Measurements from ENCODE around the gene CECR2.
"Not testable (repeated sequence)": the region's sequence is repeated elsewhere in the genome, so short reads cannot be mapped to it uniquely, and the experiment has no call there.

Gene CECR2

GRCh38 chr22:17402293-17402692, 33.0 kb downstream of the CECR2 start:
- Mint-ChIP-seq H3K36me3 (no peaks in the 10 kb centered on the region), H3K4me1 (no peaks in the 10 kb centered on the region), H3K9me3 (no peaks in the 10 kb centered on the region), H3K27me3 (no peaks in the 10 kb centered on the region), H3K4me3 (no peak overlapping the region), H3K27ac (no peak overlapping the region)
- CTCF ChIA-PET = no interaction called here
- no peak for DNase-seq

GRCh38 chr22:17403906-17404305, 34.6 kb downstream of the CECR2 start:
- DNase-seq = no peak
- H3K9me3 Mint-ChIP-seq = no peaks in the 10 kb centered on the region
- H3K36me3 Mint-ChIP-seq = no peaks in the 10 kb centered on the region
- no peak overlapping the region for H3K4me3 Mint-ChIP-seq
- no peaks in the 10 kb centered on the region for H3K27me3 Mint-ChIP-seq
- H3K4me1 Mint-ChIP-seq = no peaks in the 10 kb centered on the region
- no peak overlapping the region for H3K27ac Mint-ChIP-seq
- CTCF ChIA-PET = no interaction called here

DNA sequence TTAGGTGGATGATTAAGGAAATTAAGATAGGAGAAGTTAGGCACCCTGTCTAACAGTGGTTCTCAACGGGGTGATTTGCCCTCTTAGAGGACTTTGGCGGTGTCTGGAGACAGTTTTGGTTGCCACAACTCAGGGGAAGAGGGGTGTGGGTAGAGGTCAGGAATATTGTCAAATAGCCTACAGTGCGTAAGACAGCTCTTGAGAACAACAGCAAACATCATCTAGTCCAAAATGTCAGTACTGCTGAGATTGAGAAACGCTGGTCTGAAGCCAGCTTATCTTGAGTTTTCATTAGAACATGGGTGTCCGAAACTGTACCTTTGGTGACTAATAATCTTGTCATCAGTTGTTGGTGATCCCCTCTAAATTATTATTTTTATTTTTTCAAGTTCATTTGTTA, 38.4 kb downstream of the CECR2 start:
- CTCF ChIA-PET = no interaction called here
- H3K27me3 Mint-ChIP-seq = no peaks in the 10 kb centered on the region
- no peaks in the 10 kb centered on the region for H3K4me1 Mint-ChIP-seq
- no peak overlapping the region for H3K27ac Mint-ChIP-seq
- no peak for DNase-seq
- H3K9me3 Mint-ChIP-seq = no peaks in the 10 kb centered on the region
- no peaks in the 10 kb centered on the region for H3K36me3 Mint-ChIP-seq
- H3K4me3 Mint-ChIP-seq = no peak overlapping the region

DNA sequence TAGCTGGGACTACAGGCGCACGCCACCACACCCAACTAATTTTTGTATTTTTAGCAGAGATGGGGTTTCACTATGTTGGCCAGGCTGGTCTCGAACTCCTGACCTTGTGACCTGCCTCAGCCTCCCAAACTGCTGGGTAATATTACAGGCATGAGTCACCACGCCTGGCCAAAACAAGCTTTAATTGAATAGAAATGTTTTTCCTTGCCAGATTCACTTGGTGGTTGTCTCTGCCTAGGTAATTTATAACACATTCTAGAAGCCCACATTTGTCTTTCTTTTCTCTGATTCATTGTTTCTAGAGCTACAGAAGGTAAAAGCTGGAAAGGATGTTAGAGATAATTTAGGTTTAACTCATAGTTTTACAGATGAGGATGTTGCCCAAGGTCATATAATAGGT, 41.3 kb downstream of the CECR2 start:
- DNase-seq = no peak
- H3K4me3 Mint-ChIP-seq = no peak overlapping the region
- no peaks in the 10 kb centered on the region for H3K27me3 Mint-ChIP-seq
- H3K4me1 Mint-ChIP-seq = no peaks in the 10 kb centered on the region
- no peaks in the 10 kb centered on the region for H3K9me3 Mint-ChIP-seq
- no peaks in the 10 kb centered on the region for H3K36me3 Mint-ChIP-seq
- CTCF ChIA-PET = no interaction called here
- H3K27ac Mint-ChIP-seq = no peak overlapping the region

GRCh38 chr22:17411213-17411612, 42.0 kb downstream of the CECR2 start:
- Mint-ChIP-seq H3K4me1 (no peaks in the 10 kb centered on the region), H3K27me3 (no peaks in the 10 kb centered on the region), H3K27ac (no peak overlapping the region), H3K36me3 (no peaks in the 10 kb centered on the region), H3K4me3 (no peak overlapping the region), H3K9me3 (no peaks in the 10 kb centered on the region)
- DNase-seq = no peak
- CTCF ChIA-PET = no interaction called here

DNA sequence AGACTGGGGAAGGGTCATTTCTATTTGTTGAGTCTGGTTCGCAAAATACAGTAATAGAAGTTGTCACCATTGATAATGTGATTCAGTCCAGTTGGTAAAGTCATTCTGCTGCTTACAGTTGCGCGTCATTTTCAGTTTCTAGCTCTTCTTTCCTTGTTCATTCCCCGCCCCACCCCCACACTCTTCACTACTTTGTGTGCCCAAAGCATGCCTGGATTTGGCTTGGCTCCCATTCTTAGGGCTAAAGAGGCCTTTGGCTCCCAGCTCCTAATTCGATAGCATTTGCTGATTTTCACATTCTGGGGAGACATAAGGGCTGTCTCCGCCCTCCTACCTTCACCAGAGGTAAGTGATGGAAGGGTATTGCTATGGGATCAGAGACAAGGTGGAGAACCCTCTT, 43.0 kb downstream of the CECR2 start:
- Mint-ChIP-seq H3K9me3 (no peaks in the 10 kb centered on the region), H3K4me1 (no peaks in the 10 kb centered on the region), H3K27ac (no peak overlapping the region), H3K36me3 (no peaks in the 10 kb centered on the region), H3K27me3 (no peaks in the 10 kb centered on the region), H3K4me3 (no peak overlapping the region)
- CTCF ChIA-PET = no interaction called here
- no peak for DNase-seq

DNA sequence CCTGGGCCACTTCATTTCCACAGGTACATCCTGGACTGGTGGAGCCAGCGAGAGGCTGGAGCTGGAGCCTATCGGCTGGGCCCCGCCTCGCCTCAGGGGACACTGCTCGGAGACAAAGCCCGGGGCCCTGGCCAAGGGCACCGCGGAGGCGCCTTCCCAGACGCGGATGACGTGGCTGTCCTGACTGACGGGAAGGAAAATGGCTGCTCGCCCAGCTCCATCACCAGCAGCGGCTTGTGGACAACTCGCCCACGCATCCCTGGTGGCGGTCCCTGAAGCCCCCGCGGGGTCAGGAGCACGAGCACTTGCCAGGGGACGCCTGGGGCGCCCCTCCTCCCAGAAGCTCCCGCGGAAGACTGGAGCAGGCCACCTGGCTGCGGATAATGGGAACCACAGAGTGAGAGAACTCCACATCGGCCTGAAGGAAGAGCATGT, 49.6 kb downstream of the CECR2 start:
- Mint-ChIP-seq H3K27me3 (peaks cover 3% of the 10 kb centered on the region), H3K27ac (no peak overlapping the region), H3K36me3 (no peaks in the 10 kb centered on the region), H3K9me3 (no peaks in the 10 kb centered on the region), H3K4me3 (no peak overlapping the region), H3K4me1 (no peaks in the 10 kb centered on the region)
- DNase-seq = no peak
- CTCF ChIA-PET = no interaction called here

GRCh38 chr22:17419348-17419747, 50.1 kb downstream of the CECR2 start:
- CTCF ChIA-PET = no interaction called here
- no peaks in the 10 kb centered on the region for H3K36me3 Mint-ChIP-seq
- peaks cover 3% of the 10 kb centered on the region for H3K27me3 Mint-ChIP-seq
- no peak overlapping the region for H3K4me3 Mint-ChIP-seq
- H3K9me3 Mint-ChIP-seq = no peaks in the 10 kb centered on the region
- no peaks in the 10 kb centered on the region for H3K4me1 Mint-ChIP-seq
- no peak overlapping the region for H3K27ac Mint-ChIP-seq
- DNase-seq = no peak

GRCh38 chr22:17422736-17423343, 53.6 kb downstream of the CECR2 start:
- Mint-ChIP-seq H3K27me3 (peaks cover 3% of the 10 kb centered on the region), H3K9me3 (no peaks in the 10 kb centered on the region)

DNA sequence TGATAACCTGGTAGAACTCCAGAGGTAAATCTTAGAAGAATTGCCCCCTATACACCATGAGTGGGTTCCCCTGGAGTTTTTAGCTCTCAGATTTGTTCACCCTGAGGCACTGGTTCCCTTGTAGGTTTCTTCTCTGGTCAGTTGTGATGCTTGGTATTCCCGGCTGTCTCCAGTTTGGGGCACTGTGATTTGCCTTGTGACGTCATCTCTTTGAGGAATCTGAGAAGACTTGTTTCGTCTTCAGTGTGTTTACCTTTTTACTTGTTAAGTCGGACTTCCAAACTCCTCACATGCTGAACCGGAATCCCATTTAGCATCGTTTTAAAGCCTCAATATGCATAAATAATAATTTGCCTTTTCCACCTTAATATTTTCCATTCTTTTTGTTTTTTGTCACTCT, 54.4 kb downstream of the CECR2 start:
- H3K4me3 Mint-ChIP-seq = no peak overlapping the region

More at GRCh38 chr22:17422736-17423343, 53.6 kb downstream of the CECR2 start:
- H3K36me3 Mint-ChIP-seq = no peaks in the 10 kb centered on the region
- H3K4me3 Mint-ChIP-seq = no peak overlapping the region
- no peak overlapping the region for H3K27ac Mint-ChIP-seq
- CTCF ChIA-PET = interaction anchor here (0.6 kb wide), 1 partner anchor 118 kb away, joined by 3 read pairs; no protein-coding TSS in a partner anchor
- DNase-seq = no peak
- H3K4me1 Mint-ChIP-seq = no peaks in the 10 kb centered on the region

DNA sequence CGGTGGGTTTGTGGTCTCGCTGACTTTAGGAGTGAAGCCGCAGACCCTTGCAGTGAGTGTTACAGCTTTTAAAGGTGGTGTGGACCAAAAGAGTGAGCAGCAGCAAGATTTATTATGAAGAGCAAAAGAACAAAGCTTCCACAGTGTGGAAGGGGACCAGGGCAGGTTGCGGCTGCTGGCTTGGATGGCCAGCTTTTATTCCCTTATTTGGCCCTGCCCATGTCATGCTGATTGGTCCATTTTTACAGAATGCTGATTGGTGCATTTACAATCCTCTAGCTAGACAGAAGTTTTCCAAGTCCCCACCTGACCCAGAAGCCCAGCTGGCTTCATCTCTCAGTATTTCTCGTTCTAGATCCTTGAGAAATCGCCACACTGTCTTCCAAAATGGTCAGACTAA, 58.3 kb downstream of the CECR2 start:
- H3K36me3 Mint-ChIP-seq, H3K9me3 Mint-ChIP-seq, H3K4me3 Mint-ChIP-seq, H3K27me3 Mint-ChIP-seq, H3K4me1 Mint-ChIP-seq, CTCF ChIA-PET, H3K27ac Mint-ChIP-seq, DNase-seq: not testable (repeated sequence)

More for the DNA sequence above, 54.4 kb downstream of the CECR2 start:
- Mint-ChIP-seq H3K4me1 (no peaks in the 10 kb centered on the region), H3K27ac (no peak overlapping the region), H3K27me3 (peaks cover 3% of the 10 kb centered on the region), H3K9me3 (no peaks in the 10 kb centered on the region), H3K36me3 (no peaks in the 10 kb centered on the region)
- CTCF ChIA-PET = interaction anchor here (0.6 kb wide), 1 partner anchor 119 kb away, joined by 3 read pairs; no protein-coding TSS in a partner anchor
- DNase-seq = no peak

DNA sequence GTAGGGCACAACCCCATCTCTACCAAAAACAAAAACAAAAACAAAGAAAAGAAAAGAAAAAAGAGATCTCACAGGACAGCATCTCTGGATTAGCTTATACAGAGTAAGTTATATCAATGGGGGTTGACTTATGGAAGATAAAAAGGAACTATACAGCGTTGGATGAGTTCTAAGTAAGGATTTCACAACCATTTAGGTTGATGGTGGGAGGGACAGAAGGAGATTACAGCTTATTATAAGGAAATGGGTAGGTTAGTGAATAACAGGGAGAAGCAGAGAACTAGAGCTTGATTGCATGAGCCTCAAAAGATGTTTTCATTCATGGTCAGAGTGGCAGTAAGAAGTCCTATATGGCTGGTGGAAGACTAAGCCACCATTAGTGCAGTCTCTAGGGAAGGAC, 60.3 kb downstream of the CECR2 start:
- Mint-ChIP-seq H3K4me1 (no peaks in the 10 kb centered on the region), H3K9me3 (no peaks in the 10 kb centered on the region), H3K36me3 (no peaks in the 10 kb centered on the region), H3K27ac (no peak overlapping the region), H3K27me3 (peaks cover 7% of the 10 kb centered on the region), H3K4me3 (no peak overlapping the region)
- no peak for DNase-seq
- CTCF ChIA-PET = no interaction called here

DNA sequence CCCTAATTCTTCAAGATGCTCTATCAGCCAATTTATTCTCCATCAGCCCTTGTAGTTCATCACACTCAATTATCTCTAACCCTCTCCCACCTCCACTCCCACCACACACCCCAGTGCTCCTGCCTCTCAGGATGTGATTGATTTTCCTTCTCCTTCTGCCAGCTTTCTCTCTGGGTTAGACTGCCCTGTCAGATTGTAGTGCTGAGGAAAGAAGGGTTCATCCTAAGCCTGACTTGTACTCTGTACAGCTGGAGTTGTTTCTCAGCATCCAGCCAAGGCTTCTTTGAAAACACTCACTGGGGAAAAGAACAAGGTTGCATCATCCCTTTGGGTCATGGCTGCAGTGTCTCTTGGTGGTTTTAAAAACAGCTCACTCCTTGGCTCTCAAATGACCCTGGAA, 61.2 kb downstream of the CECR2 start:
- CTCF ChIA-PET = no interaction called here
- Mint-ChIP-seq H3K9me3 (no peaks in the 10 kb centered on the region), H3K27ac (no peak overlapping the region), H3K4me3 (no peak overlapping the region), H3K36me3 (no peaks in the 10 kb centered on the region), H3K4me1 (no peaks in the 10 kb centered on the region), H3K27me3 (peaks cover 11% of the 10 kb centered on the region)
- DNase-seq = no peak

GRCh38 chr22:17431179-17431578, 61.9 kb downstream of the CECR2 start:
- Mint-ChIP-seq H3K9me3 (no peaks in the 10 kb centered on the region), H3K4me1 (no peaks in the 10 kb centered on the region), H3K36me3 (no peaks in the 10 kb centered on the region), H3K27ac (no peak overlapping the region), H3K4me3 (no peak overlapping the region), H3K27me3 (peaks cover 11% of the 10 kb centered on the region)
- CTCF ChIA-PET = no interaction called here
- DNase-seq = no peak

DNA sequence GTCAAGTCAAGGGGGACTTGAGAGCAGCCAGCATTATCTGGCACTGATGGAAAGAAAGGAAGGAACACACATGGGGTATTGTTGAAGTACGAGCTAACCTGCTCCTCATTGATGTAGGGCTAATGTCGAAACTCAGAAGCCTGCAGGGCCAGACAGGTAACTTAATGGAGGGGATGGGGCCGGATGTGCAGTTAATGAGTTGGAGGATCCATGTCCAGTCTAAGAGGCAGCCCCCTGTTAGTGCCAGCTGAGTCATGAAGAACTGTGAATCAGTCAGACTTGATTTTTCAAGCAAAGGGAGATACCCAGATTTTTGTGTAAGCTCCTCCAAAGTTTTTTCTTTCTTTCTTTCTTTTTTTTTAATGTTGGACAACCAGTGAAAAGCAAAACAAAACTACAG, 65.6 kb downstream of the CECR2 start:
- Mint-ChIP-seq H3K27me3 (peaks cover 17% of the 10 kb centered on the region), H3K36me3 (no peaks in the 10 kb centered on the region), H3K9me3 (no peaks in the 10 kb centered on the region), H3K4me1 (no peaks in the 10 kb centered on the region), H3K27ac (no peak overlapping the region), H3K4me3 (no peak overlapping the region)
- CTCF ChIA-PET = no interaction called here
- no peak for DNase-seq

- H3K27me3 Mint-ChIP-seq = peaks cover 14% of the 10 kb centered on the region
- H3K36me3 Mint-ChIP-seq = no peaks in the 10 kb centered on the region
- no peaks in the 10 kb centered on the region for H3K4me1 Mint-ChIP-seq
- no peak overlapping the region for H3K4me3 Mint-ChIP-seq
- CTCF ChIA-PET = no interaction called here
- DNase-seq = no peak
- no peak overlapping the region for H3K27ac Mint-ChIP-seq
- H3K9me3 Mint-ChIP-seq = no peaks in the 10 kb centered on the region
Observed at GRCh38 chr22:17435375-17435774, 66.1 kb downstream of the CECR2 start.
